ENCODE measurements around the gene KLHL14. TPM values are rescaled to one million over a fixed set of nuclear protein-coding genes. Genes with fewer than 3 reads are reported as not detected.
"Not testable (repeated sequence)": the region's sequence is repeated elsewhere in the genome, so short reads cannot be mapped to it uniquely, and the experiment has no call there.

Gene KLHL14
- total and polyA plus RNA-seq, 4 experiments from 2014 or later: 0.05 TPM; not detected in 3

- H3K27ac ChIP-seq (ENCODE audit: low read depth, low read length); H3K4me3 ChIP-seq (ENCODE audit: low read length in 2 of 2); H3K4me3 Mint-ChIP-seq; H3K27ac Mint-ChIP-seq; H3K9me3 ChIP-seq (ENCODE audit: control insufficient read depth in 1 of 2, low read length in 2 of 2); H3K36me3 Mint-ChIP-seq; H3K27me3 ChIP-seq (ENCODE audit: insufficient read depth, low read length); H3K4me1 Mint-ChIP-seq; POLR2A ChIA-PET (ENCODE audit: partially characterized antibody); H3K9me3 Mint-ChIP-seq; H3K4me1 ChIP-seq (ENCODE audit: insufficient read depth, low read length); intact Hi-C loops (cut with micrococcal nuclease); CTCF ChIA-PET (ENCODE audit: partially characterized antibody); H3K36me3 ChIP-seq (ENCODE audit: insufficient read depth, low read length); DNase-seq; H3K27me3 Mint-ChIP-seq: not testable (repeated sequence)
Observed at GRCh38 chr18:32637659-32638058, 135.2 kb downstream of the KLHL14 start.

- Mint-ChIP-seq H3K36me3 (no peaks in the 10 kb centered on the region), H3K4me3 (no peak overlapping the region), H3K27me3 (peaks cover 0 to 2% of the 10 kb centered on the region in 2 donors), H3K9me3 (no peaks in the 10 kb centered on the region), H3K27ac (no peak overlapping the region), H3K4me1 (no peaks in the 10 kb centered on the region)
- no peak for DNase-seq
- CTCF ChIA-PET (ENCODE audit: partially characterized antibody): no interaction called here
- Histone ChIP-seq H3K4me1 (ENCODE audit: insufficient read depth, low read length) (no peaks in the 10 kb centered on the region), H3K9me3 (ENCODE audit: control insufficient read depth in 1 of 2, low read length in 2 of 2) (no peaks in the 10 kb centered on the region), H3K27me3 (ENCODE audit: insufficient read depth, low read length) (no peaks in the 10 kb centered on the region), H3K27ac (ENCODE audit: low read depth, low read length) (no peak overlapping the region), H3K4me3 (ENCODE audit: low read length in 2 of 2) (no peak overlapping the region), H3K36me3 (ENCODE audit: insufficient read depth, low read length) (no peaks in the 10 kb centered on the region)
- POLR2A ChIA-PET (ENCODE audit: partially characterized antibody): no interaction called here
- intact Hi-C loops (cut with micrococcal nuclease): no loop called here
Observed at GRCh38 chr18:32637226-32637625, 135.6 kb downstream of the KLHL14 start.

- Mint-ChIP-seq H3K36me3 (no peaks in the 10 kb centered on the region), H3K27me3 (peaks cover 0 to 2% of the 10 kb centered on the region in 2 donors), H3K4me1 (no peaks in the 10 kb centered on the region), H3K4me3 (no peak overlapping the region), H3K27ac (no peak overlapping the region), H3K9me3 (peaks cover 0 to 2% (median 0%) of the 10 kb centered on the region in 8 donors)
- DNase-seq: no peak
- no peaks in the 10 kb centered on the region for H3K9me3 ChIP-seq (ENCODE audit: control insufficient read depth in 1 of 2, low read length in 2 of 2)
- POLR2A ChIA-PET (ENCODE audit: partially characterized antibody): no interaction called here
- no peaks in the 10 kb centered on the region for H3K36me3 ChIP-seq (ENCODE audit: insufficient read depth, low read length)
- intact Hi-C loops (cut with micrococcal nuclease): no loop called here
- CTCF ChIA-PET (ENCODE audit: partially characterized antibody): no interaction called here
- no peaks in the 10 kb centered on the region for H3K27me3 ChIP-seq (ENCODE audit: insufficient read depth, low read length)
- H3K27ac ChIP-seq (ENCODE audit: low read depth, low read length): no peak overlapping the region
- no peaks in the 10 kb centered on the region for H3K4me1 ChIP-seq (ENCODE audit: insufficient read depth, low read length)
- no peak overlapping the region for H3K4me3 ChIP-seq (ENCODE audit: low read length in 2 of 2)
Observed at GRCh38 chr18:32634876-32635431, 137.9 kb downstream of the KLHL14 start.

- no peak overlapping the region for H3K27ac Mint-ChIP-seq
- CTCF ChIA-PET (ENCODE audit: partially characterized antibody): no interaction called here
Observed at GRCh38 chr18:32629981-32630700, 142.7 kb downstream of the KLHL14 start.

GRCh38 chr18:32629292-32629691 is 143.5 kb downstream of the KLHL14 start:
- Mint-ChIP-seq H3K27me3 (peaks cover 1 to 3% of the 10 kb centered on the region in 2 donors), H3K4me3 (no peak overlapping the region), H3K36me3 (no peaks in the 10 kb centered on the region), H3K27ac (no peak overlapping the region), H3K9me3 (peaks cover 0 to 3% (median 0%) of the 10 kb centered on the region in 8 donors), H3K4me1 (no peaks in the 10 kb centered on the region)
- Histone ChIP-seq H3K4me1 (ENCODE audit: insufficient read depth, low read length) (no peaks in the 10 kb centered on the region), H3K36me3 (ENCODE audit: insufficient read depth, low read length) (no peaks in the 10 kb centered on the region), H3K9me3 (ENCODE audit: control insufficient read depth in 1 of 2, low read length in 2 of 2) (no peaks in the 10 kb centered on the region), H3K27ac (ENCODE audit: low read depth, low read length) (no peak overlapping the region), H3K4me3 (ENCODE audit: low read length in 2 of 2) (no peak overlapping the region), H3K27me3 (ENCODE audit: insufficient read depth, low read length) (no peaks in the 10 kb centered on the region)
- DNase-seq: no peak
- ChIA-PET POLR2A (ENCODE audit: partially characterized antibody) (interaction anchor here (0.6 kb wide), 1 partner anchor 27 kb away, joined by 3 read pairs; no protein-coding TSS in a partner anchor), CTCF (ENCODE audit: partially characterized antibody) (no interaction called here)
- intact Hi-C loops (cut with micrococcal nuclease): no loop called here

More at GRCh38 chr18:32629981-32630700, 142.7 kb downstream of the KLHL14 start:
- H3K4me3 ChIP-seq (ENCODE audit: low read length in 2 of 2): no peak overlapping the region
- no peaks in the 10 kb centered on the region for H3K4me1 ChIP-seq (ENCODE audit: insufficient read depth, low read length)
- no peaks in the 10 kb centered on the region for H3K9me3 ChIP-seq (ENCODE audit: control insufficient read depth in 1 of 2, low read length in 2 of 2)
- Mint-ChIP-seq H3K27me3 (peaks cover 1 to 3% of the 10 kb centered on the region in 2 donors), H3K4me3 (no peak overlapping the region), H3K9me3 (peaks cover 0 to 2% (median 0%) of the 10 kb centered on the region in 8 donors), H3K36me3 (no peaks in the 10 kb centered on the region), H3K4me1 (no peaks in the 10 kb centered on the region)
- no peak overlapping the region for H3K27ac ChIP-seq (ENCODE audit: low read depth, low read length)
- DNase-seq: no peak
- POLR2A ChIA-PET (ENCODE audit: partially characterized antibody): no interaction called here
- intact Hi-C loops (cut with micrococcal nuclease): no loop called here
- no peaks in the 10 kb centered on the region for H3K27me3 ChIP-seq (ENCODE audit: insufficient read depth, low read length)
- H3K36me3 ChIP-seq (ENCODE audit: insufficient read depth, low read length): no peaks in the 10 kb centered on the region

GRCh38 chr18:32624182-32624723 is 148.6 kb downstream of the KLHL14 start:
- no peak overlapping the region for H3K27ac Mint-ChIP-seq
- H3K4me1 Mint-ChIP-seq: no peaks in the 10 kb centered on the region
- peaks cover 0 to 4% of the 10 kb centered on the region in 2 donors for H3K27me3 Mint-ChIP-seq
- no peaks in the 10 kb centered on the region for H3K36me3 Mint-ChIP-seq
- H3K9me3 ChIP-seq (ENCODE audit: control insufficient read depth in 1 of 2, low read length in 2 of 2): no peaks in the 10 kb centered on the region
- no peaks in the 10 kb centered on the region for H3K4me1 ChIP-seq (ENCODE audit: insufficient read depth, low read length)
- H3K4me3 Mint-ChIP-seq: no peak overlapping the region
- H3K4me3 ChIP-seq (ENCODE audit: low read length in 2 of 2): no peak overlapping the region
- ChIA-PET CTCF (ENCODE audit: partially characterized antibody) (no interaction called here), POLR2A (ENCODE audit: partially characterized antibody) (no interaction called here)
- peaks cover 0 to 2% (median 0%) of the 10 kb centered on the region in 8 donors for H3K9me3 Mint-ChIP-seq
- intact Hi-C loops (cut with micrococcal nuclease): no loop called here
- H3K27ac ChIP-seq (ENCODE audit: low read depth, low read length): no peak overlapping the region
- no peaks in the 10 kb centered on the region for H3K27me3 ChIP-seq (ENCODE audit: insufficient read depth, low read length)
- DNase-seq: no peak
- no peaks in the 10 kb centered on the region for H3K36me3 ChIP-seq (ENCODE audit: insufficient read depth, low read length)

- H3K27ac Mint-ChIP-seq: no peak overlapping the region
- ChIA-PET POLR2A (ENCODE audit: partially characterized antibody) (no interaction called here), CTCF (ENCODE audit: partially characterized antibody) (no interaction called here)
- DNase-seq: no peak
- H3K9me3 ChIP-seq (ENCODE audit: control insufficient read depth in 1 of 2, low read length in 2 of 2): no peaks in the 10 kb centered on the region
- no peaks in the 10 kb centered on the region for H3K36me3 Mint-ChIP-seq
- H3K27me3 ChIP-seq (ENCODE audit: insufficient read depth, low read length): no peaks in the 10 kb centered on the region
- intact Hi-C loops (cut with micrococcal nuclease): no loop called here
- H3K36me3 ChIP-seq (ENCODE audit: insufficient read depth, low read length): no peaks in the 10 kb centered on the region
- H3K4me3 Mint-ChIP-seq: no peak overlapping the region
- H3K27ac ChIP-seq (ENCODE audit: low read depth, low read length): no peak overlapping the region
- H3K4me1 ChIP-seq (ENCODE audit: insufficient read depth, low read length): no peaks in the 10 kb centered on the region
- H3K4me1 Mint-ChIP-seq: no peaks in the 10 kb centered on the region
- peaks cover 0 to 2% (median 0%) of the 10 kb centered on the region in 8 donors for H3K9me3 Mint-ChIP-seq
- no peak overlapping the region for H3K4me3 ChIP-seq (ENCODE audit: low read length in 2 of 2)
- H3K27me3 Mint-ChIP-seq: peaks cover 0 to 4% of the 10 kb centered on the region in 2 donors
Observed at GRCh38 chr18:32623563-32623962, 149.3 kb downstream of the KLHL14 start.
